WI38 (cell line): ENCODE results near the gene CAND2.
"Not testable (repeated sequence)": the region's sequence is repeated elsewhere in the genome, so short reads cannot be mapped to it uniquely, and the experiment has no call there.

Experiments used
- H3K4me3 ChIP-seq: 2 replicates; pipeline ENCODE4 v1.5.1; 2011; ENCODE audit warnings: low read depth, mild to moderate bottlenecking, control low read depth, low read length
- TF ChIP-seq, protein P1 (sequence below): IDR thresholded peaks from 2 replicates; pipeline ENCODE4 v1.5.1; 2012; ENCODE audit warnings: low read depth, mild to moderate bottlenecking, control low read depth, low read length

CAND2 gene

GRCh38 chr3:12877040-12877439 is 80.6 kb downstream of the CAND2 start:
- TF ChIP-seq, protein P1, sequence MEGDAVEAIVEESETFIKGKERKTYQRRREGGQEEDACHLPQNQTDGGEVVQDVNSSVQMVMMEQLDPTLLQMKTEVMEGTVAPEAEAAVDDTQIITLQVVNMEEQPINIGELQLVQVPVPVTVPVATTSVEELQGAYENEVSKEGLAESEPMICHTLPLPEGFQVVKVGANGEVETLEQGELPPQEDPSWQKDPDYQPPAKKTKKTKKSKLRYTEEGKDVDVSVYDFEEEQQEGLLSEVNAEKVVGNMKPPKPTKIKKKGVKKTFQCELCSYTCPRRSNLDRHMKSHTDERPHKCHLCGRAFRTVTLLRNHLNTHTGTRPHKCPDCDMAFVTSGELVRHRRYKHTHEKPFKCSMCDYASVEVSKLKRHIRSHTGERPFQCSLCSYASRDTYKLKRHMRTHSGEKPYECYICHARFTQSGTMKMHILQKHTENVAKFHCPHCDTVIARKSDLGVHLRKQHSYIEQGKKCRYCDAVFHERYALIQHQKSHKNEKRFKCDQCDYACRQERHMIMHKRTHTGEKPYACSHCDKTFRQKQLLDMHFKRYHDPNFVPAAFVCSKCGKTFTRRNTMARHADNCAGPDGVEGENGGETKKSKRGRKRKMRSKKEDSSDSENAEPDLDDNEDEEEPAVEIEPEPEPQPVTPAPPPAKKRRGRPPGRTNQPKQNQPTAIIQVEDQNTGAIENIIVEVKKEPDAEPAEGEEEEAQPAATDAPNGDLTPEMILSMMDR, result no peak
- H3K4me3 ChIP-seq, result no peak overlapping the region

GRCh38 chr3:12878141-12878574 is 81.7 kb downstream of the CAND2 start:
- H3K4me3 ChIP-seq, result no peak overlapping the region
- TF ChIP-seq, protein P1, result no peak

DNA sequence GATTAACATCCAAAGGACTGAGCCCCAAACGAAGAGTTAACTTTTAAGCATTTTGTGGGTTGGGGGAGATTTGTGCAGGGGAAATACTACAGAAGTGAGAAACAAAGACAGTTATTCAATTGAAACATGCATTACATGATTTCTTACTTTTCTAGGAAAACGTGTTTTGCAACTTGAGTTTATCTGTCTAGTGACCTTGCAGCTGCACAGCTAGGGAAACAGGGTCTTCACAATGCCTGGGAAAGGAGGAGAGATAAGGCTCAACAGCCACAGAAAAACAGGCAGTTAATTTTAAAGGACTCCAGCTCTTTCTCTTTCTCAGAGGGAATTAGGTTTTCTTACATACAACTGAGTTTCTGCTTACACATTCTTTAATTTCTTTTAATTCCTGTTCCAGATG is 82.3 kb downstream of the CAND2 start:
- H3K4me3 ChIP-seq, result not testable (repeated sequence)

DNA sequence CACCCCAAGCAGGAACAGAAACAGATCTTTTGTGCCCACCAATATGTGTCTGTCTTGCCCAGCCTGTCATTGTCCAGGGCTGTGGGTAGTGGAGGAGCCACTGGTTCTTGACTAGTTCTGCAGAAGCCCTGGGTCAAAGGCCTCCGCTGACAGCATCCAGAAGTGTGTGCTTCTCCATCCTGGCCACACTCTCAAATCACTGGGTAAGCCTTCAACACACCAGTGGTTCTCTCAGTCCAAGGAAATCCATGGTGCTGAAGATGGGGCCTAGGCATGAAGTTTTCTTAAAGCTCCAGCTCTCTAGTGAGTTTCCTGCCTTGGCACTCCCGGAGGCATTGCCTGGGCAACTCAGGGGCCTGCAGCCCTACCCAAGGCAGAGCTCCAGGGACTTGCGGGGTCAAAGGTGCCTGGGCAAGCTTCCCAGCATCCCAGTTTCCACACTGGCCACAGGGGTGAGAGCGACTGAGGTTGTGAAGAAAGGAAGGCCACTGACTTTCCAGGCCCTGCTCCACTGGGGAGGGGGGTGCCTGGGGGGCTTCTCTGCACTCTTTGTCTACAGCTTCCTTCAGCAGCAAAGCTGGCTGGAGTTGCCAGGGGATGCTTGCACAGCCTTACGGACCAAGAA is 82.8 kb downstream of the CAND2 start:
- no peak overlapping the region for H3K4me3 ChIP-seq
- TF ChIP-seq, protein P1, result no peak

- H3K4me3 ChIP-seq, result not testable (repeated sequence)
Observed at GRCh38 chr3:12881858-12882257, 85.4 kb downstream of the CAND2 start.

- TF ChIP-seq, protein P1, result no peak
- H3K4me3 ChIP-seq, result no peak overlapping the region
Observed at GRCh38 chr3:12882336-12883310, 86.1 kb downstream of the CAND2 start.

DNA sequence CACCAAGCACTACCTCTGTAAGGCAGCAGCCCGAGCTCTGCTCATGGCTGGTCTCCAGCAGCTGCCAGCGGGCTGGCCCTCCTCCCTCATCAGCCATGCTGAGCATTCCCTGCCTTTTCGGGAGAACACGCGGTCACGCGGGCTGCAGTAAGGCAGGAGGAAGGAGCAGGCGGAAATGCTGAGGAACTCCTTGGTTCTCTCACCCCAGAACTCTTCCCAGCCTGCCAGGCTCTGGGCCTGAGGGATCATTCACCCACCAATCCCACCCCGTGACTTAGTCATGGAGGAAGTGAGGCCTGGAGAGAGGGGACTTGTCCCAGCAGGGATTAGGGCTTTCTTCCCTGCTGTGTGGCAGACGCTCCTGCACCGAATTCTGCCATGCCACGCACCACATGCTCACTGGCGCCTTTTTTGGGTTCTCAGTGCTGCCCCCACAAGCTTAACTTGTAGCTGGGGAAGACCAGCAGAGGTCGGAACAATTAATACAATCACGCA is 87.8 kb downstream of the CAND2 start:
- TF ChIP-seq, protein P1, result no peak
- H3K4me3 ChIP-seq, result no peak overlapping the region
